Upper lobe of left lung (tissue), 6 donors: ENCODE results near the gene UPP2. TPM values are rescaled to one million over a fixed set of nuclear protein-coding genes. Genes with fewer than 3 reads are reported as not detected.

Experiments used
- ATAC-seq, 2 donors: fragments of 200-7000 bp; cut with Tn5 transposase; one replicate each; pipeline ENCODE4 v1.9.1; 2022; ENCODE audit warnings: mild to moderate bottlenecking in 2 of 2, moderate library complexity in 2 of 2; ENCODE audit not compliant: low FRiP score in 2 of 2
- DNase-seq, 2 donors: peaks; one replicate each; pipeline ENCODE4 v3.0.0-alpha.2; 2019 to 2020
- H3K27ac ChIP-seq, 4 donors: fragments of 200-600 bp; sonication (generic); one replicate each; pipeline ENCODE4 v1.5.1; 2016 to 2019
- H3K27me3 ChIP-seq, 4 donors: fragments of 200-600 bp; sonication (generic); one replicate each; pipeline ENCODE4 v1.5.1; 2017 to 2019
- H3K36me3 ChIP-seq, 4 donors: fragments of 200-600 bp; sonication (generic); one replicate each; pipeline ENCODE4 v1.5.1; 2016 to 2019
- H3K4me1 ChIP-seq, 4 donors: fragments of 200-600 bp; sonication (generic); one replicate each; pipeline ENCODE4 v1.5.1; 2018 to 2019
- H3K4me3 ChIP-seq, 4 donors: fragments of 200-600 bp; sonication (generic); one replicate each; pipeline ENCODE4 v1.5.1; 2017 to 2019; ENCODE audit warnings: mild to moderate bottlenecking in 2 of 4, moderate library complexity in 1 of 4
- H3K9me3 ChIP-seq, 4 donors: fragments of 200-600 bp; sonication (generic); one replicate each; pipeline ENCODE4 v1.5.1; 2018 to 2019
- EP300 ChIP-seq, 4 donors: sonication (generic); formaldehyde crosslinking; IDR thresholded peaks; one replicate each; pipeline ENCODE4 v1.5.1; 2017; ENCODE audit warnings: antibody characterized with exemption in 4 of 4, control low read depth in 2 of 4
- POLR2A ChIP-seq, 4 donors: fragments of 450-650 bp; IDR thresholded peaks; one replicate each; pipeline ENCODE4 v1.5.1; 2016 to 2017; ENCODE audit warnings: antibody characterized with exemption in 4 of 4, mild to moderate bottlenecking in 2 of 4
- POLR2AphosphoS5 ChIP-seq, 2 donors: sonication (generic); formaldehyde crosslinking; IDR thresholded peaks; one replicate each; pipeline ENCODE4 v1.5.1; 2017; ENCODE audit warnings: antibody characterized with exemption in 2 of 2
- WGBS, 2 donors: methylation state at CpG; one replicate each; pipeline ENCODE4 v1.1.5; 2017 to 2018; 5-methylcytosine and 5-hydroxymethylcytosine counted together
- total RNA-seq, 6 donors: library from RNA; depleted of rRNA in 4 of 6; stranded (reverse); fragments of >200 nt in 4 of 6; gene quantifications; one replicate each; pipeline versions ENCODE4 v1.1.0 to v1.2.1, GENCODE V29; 2016 to 2021
- TF ChIP-seq, protein P1 (sequence below), 6 experiments: fragments of 450-650 bp in 4 of 6; fragments of 200-600 bp in 2 of 6; sonication (generic) in 2 of 6; IDR thresholded peaks; one replicate each; pipeline ENCODE4 v1.5.1; 2016 to 2019; ENCODE audit warnings: antibody characterized with exemption in 6 of 6
- donor health status: DM: no; HTN: no; CAD: no; lungs with moderate emphysema.
- donor health status: DM: no; HTN: yes; CAD: no; lungs with severe emphysema.

Gene UPP2
- total RNA-seq, 6 donors from 2014 or later = not detected

DNA sequence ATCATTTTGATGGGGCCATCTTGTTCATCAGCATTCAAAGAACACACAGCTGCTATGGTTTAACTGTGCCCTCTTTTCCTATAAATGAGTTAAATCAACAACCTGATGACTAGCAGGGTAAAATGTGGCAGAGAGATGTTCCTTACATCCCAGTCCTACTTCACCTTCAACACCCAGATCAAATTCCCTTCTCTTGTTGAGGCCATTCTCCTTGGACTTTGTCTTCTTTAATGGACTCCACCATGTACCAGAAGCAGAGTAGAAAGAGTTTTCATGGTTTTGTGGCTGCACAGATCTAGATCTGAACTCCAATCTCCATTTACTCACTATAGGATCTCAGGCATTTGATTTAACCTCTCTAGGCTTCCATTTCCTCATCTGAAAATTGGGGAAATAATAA is 6.4 kb upstream of the UPP2 start:
- Histone ChIP-seq H3K27me3 (no peaks in the 10 kb centered on the region), H3K4me1 (no peaks in the 10 kb centered on the region), H3K27ac (no peak overlapping the region), H3K9me3 (no peaks in the 10 kb centered on the region), H3K36me3 (no peaks in the 10 kb centered on the region), H3K4me3 (no peak overlapping the region)
- ATAC-seq (no peak), DNase-seq (no peak)
- TF ChIP-seq, protein P1, sequence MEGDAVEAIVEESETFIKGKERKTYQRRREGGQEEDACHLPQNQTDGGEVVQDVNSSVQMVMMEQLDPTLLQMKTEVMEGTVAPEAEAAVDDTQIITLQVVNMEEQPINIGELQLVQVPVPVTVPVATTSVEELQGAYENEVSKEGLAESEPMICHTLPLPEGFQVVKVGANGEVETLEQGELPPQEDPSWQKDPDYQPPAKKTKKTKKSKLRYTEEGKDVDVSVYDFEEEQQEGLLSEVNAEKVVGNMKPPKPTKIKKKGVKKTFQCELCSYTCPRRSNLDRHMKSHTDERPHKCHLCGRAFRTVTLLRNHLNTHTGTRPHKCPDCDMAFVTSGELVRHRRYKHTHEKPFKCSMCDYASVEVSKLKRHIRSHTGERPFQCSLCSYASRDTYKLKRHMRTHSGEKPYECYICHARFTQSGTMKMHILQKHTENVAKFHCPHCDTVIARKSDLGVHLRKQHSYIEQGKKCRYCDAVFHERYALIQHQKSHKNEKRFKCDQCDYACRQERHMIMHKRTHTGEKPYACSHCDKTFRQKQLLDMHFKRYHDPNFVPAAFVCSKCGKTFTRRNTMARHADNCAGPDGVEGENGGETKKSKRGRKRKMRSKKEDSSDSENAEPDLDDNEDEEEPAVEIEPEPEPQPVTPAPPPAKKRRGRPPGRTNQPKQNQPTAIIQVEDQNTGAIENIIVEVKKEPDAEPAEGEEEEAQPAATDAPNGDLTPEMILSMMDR (IDR thresholded peaks at IDR 0.05) = no peak
- TF ChIP-seq EP300 (IDR thresholded peaks at IDR 0.05) (no peak), POLR2A (IDR thresholded peaks at IDR 0.05) (no peak), POLR2AphosphoS5 (IDR thresholded peaks at IDR 0.05) (no peak)

GRCh38 chr2:158095912-158096311 is 5.8 kb upstream of the UPP2 start:
- no peaks in the 10 kb centered on the region for H3K9me3 ChIP-seq
- WGBS, 2 donors = 84 to 88% methylated on average over 4 of the region's 4 CpGs
- no peaks in the 10 kb centered on the region for H3K27me3 ChIP-seq
- ATAC-seq (no peak), DNase-seq (no peak)
- H3K36me3 ChIP-seq = no peaks in the 10 kb centered on the region
- H3K4me3 ChIP-seq = no peak overlapping the region
- TF ChIP-seq POLR2A (IDR thresholded peaks at IDR 0.05) (no peak), EP300 (IDR thresholded peaks at IDR 0.05) (no peak), POLR2AphosphoS5 (IDR thresholded peaks at IDR 0.05) (no peak)
- TF ChIP-seq, protein P1 (IDR thresholded peaks at IDR 0.05) = no peak
- no peaks in the 10 kb centered on the region for H3K4me1 ChIP-seq
- no peak overlapping the region for H3K27ac ChIP-seq

GRCh38 chr2:158097481-158097880 is 4.2 kb upstream of the UPP2 start:
- Histone ChIP-seq H3K4me3 (no peak overlapping the region), H3K27ac (no peak overlapping the region), H3K36me3 (no peaks in the 10 kb centered on the region), H3K9me3 (no peaks in the 10 kb centered on the region), H3K4me1 (no peaks in the 10 kb centered on the region), H3K27me3 (no peaks in the 10 kb centered on the region)
- WGBS, 2 donors = 81% methylated on average over 2 of the region's 2 CpGs
- ATAC-seq (no peak), DNase-seq (no peak)
- TF ChIP-seq, protein P1 (IDR thresholded peaks at IDR 0.05) = no peak
- TF ChIP-seq POLR2AphosphoS5 (IDR thresholded peaks at IDR 0.05) (no peak), POLR2A (IDR thresholded peaks at IDR 0.05) (no peak), EP300 (IDR thresholded peaks at IDR 0.05) (no peak)

DNA sequence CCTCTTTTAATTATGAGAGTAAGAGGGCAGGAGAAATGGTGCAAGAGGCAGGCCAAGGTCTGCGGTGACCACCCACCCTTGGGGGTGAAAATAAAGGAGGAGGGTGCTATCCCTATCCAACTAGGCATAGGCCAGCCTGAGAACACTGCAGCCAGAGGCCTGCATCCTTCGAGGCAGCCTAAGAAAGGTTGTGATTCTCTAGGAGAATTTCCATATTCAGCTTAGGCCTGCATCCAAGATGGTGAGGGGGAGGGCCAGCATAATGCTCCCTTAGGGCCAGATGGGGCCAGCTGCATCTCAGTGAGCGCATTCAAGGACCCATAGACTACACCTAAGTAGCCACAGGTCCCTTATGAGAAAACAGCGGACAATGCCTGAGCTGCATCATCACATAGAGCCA is 3.5 kb upstream of the UPP2 start:
- Histone ChIP-seq H3K27ac (no peak overlapping the region), H3K36me3 (no peaks in the 10 kb centered on the region), H3K4me3 (no peak overlapping the region), H3K9me3 (no peaks in the 10 kb centered on the region), H3K27me3 (no peaks in the 10 kb centered on the region), H3K4me1 (no peaks in the 10 kb centered on the region)
- no peak for ATAC-seq
- TF ChIP-seq EP300 (IDR thresholded peaks at IDR 0.05) (no peak), POLR2AphosphoS5 (IDR thresholded peaks at IDR 0.05) (no peak)
- DNase-seq = no peak
- WGBS, 2 donors = 85 to 87% methylated on average over 4 of the region's 4 CpGs

DNA sequence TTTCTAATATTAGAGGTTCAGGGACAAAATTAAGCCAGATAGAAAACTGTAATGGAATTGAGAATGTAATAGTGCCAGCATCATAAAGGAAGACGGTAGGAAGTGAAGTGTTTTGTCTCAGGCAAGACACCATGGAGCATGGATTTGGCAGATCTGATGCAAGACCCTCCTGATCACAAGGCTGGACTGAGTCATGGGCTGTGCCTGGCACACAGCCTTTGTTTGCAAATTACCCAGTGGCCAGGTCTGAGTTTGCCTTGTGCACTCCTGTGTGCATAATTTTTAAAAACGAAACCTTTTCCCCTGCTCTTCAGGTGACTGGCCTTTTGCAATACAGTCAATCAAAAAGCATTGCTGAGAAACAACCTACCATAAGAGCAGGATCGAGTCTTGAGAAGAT is 2.0 kb upstream of the UPP2 start:
- H3K27me3 ChIP-seq = no peaks in the 10 kb centered on the region
- peak in 1 of 2 donors; percentile 36 for DNase-seq
- no peak overlapping the region for H3K27ac ChIP-seq
- H3K4me3 ChIP-seq = no peak overlapping the region
- no peaks in the 10 kb centered on the region for H3K9me3 ChIP-seq
- ATAC-seq = no peak
- TF ChIP-seq POLR2AphosphoS5 (IDR thresholded peaks at IDR 0.05) (no peak), POLR2A (IDR thresholded peaks at IDR 0.05) (no peak), EP300 (IDR thresholded peaks at IDR 0.05) (no peak)
- TF ChIP-seq, protein P1 (IDR thresholded peaks at IDR 0.05) = no peak
- no peaks in the 10 kb centered on the region for H3K4me1 ChIP-seq
- 71 to 73% methylated on average over 3 of the region's 3 CpGs for WGBS, 2 donors
- no peaks in the 10 kb centered on the region for H3K36me3 ChIP-seq
